ENCODE data around the gene EED.

Gene EED, protein sequence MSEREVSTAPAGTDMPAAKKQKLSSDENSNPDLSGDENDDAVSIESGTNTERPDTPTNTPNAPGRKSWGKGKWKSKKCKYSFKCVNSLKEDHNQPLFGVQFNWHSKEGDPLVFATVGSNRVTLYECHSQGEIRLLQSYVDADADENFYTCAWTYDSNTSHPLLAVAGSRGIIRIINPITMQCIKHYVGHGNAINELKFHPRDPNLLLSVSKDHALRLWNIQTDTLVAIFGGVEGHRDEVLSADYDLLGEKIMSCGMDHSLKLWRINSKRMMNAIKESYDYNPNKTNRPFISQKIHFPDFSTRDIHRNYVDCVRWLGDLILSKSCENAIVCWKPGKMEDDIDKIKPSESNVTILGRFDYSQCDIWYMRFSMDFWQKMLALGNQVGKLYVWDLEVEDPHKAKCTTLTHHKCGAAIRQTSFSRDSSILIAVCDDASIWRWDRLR

DNA sequence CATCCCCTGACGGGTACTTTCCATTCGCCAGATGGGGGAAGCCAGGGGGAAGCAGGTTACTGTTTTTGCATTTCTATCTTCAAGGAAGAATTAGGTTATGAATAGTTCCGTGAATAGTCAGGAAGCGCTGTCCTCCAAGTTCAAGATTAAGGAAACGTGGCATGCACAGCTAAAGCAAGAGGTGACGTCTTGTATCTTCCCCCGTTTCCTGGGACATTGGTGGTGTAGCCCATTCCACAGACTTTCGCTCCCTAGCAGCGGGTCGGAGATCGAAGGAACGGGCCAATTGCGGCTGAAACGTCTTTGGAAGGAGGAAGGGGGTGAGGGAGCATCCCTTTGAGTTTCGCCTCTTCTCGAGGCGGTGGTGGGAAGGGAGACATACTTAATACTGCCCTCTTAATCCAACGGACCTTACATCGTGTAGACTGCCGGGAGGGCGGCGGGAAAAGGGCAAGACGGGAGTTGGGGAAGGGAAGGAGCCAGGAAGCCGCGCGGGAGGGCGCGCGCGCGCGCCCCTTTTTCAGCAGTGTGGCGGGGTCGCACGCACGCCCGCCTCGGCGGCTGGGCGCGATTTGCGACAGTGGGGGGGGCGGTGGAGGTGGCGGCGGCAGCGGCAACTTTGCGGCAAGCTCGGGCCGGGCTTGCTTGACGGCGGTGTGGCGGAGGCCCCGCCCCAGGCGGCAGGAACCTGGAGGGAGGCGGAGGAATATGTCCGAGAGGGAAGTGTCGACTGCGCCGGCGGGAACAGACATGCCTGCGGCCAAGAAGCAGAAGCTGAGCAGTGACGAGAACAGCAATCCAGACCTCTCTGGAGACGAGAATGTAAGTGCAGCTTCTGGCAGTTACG lies at the start of gene EED:
Gene EED (plus strand): TSS at position 232 of the 847 bp plus-strand sequence. CDS start 477 bp downstream, at position 709.
- DNase-seq = peak; percentile 96

DNA sequence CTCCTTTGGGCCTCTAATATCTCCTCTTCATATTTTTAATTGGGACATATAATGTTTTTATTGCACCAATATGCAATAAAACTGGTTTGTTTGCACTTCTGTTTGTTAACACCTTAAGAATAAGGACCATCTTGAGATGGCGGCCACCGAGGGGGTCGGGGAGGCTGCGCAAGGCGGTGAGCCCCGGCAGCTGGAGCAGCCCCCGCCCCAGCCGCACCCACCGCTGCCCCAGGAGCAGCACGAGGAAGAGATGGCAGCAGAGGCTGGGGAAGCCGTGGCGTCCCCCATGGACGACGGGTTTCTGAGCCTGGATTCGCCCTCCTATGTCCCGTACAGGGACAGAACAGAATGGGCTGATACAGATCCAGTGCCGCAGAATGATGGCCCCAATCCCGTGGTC lies 49.6 kb upstream of the EED start:
- DNase-seq = no peak

DNA sequence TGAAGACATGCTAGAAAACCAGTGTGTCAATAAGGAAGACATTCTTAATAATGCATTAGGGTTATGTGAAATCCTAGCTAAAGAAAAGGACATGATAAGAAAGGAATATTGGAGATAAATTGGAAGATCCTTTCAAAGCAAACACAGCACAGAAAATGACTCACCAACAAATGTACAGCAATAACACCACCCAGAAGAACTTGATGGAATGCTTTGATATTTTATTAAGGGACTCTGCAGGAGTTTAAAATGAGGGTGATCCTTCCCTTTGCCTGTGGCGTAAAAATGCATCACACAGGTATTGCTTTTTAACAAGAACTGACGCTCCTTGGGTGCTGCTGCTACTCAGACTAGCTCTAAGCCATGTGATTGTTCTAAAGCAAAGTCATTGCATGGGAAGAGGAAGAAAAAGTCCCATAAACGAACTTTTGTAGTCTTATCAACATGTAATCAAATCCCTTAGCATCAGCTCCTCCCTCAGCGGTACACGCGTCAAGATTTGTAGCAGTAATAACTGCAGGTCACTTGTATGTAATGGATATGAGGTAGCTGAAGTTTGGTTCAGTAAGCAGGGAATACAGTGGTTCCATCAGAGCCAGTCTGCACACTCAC lies 48.4 kb upstream of the EED start:
- no peak for DNase-seq

DNA sequence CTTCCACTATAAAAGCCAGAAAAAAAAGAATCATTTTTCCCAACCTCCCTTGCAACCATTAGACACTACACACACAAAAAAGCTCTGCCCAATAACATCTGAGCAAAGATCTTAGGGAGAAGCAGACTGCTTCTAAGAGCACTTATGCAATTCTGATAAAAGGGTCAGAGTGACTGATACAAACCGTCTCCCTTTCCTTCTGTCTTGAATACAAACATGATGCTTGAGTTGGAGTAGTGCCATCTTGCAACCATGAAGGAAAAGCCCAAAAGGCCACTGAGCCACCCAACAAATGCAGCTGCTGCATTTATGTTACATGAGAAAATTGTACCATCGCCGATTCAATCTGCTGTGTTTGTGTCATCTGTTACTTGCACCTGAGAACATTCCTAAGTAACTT lies 47.6 kb upstream of the EED start:
- DNase-seq = no peak

DNA sequence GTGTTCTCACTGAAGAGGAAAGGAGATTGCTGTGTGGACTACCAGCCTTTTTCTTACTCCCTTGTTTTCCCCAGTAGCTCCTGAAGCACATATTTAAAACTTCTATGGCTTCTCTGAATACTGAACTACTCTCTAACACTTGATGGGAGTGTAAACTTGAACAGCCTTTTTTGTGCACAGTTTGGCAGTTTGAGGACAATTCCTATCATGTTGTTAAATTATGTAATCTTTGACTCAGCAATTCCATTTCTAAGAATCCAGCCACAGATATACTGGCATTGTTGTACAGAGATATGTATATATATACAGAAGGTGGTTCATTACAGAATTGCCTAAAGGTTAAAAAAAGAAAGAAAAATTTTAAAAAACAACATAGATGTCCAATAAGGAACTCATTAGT lies 47.1 kb upstream of the EED start:
- DNase-seq = no peak

GRCh38 chr11:86198139-86198538 lies 46.4 kb upstream of the EED start:
- no peak for DNase-seq

- no peak for DNase-seq
Measured at GRCh38 chr11:86199354-86199753, 45.2 kb upstream of the EED start.

- no peak for DNase-seq
Measured at GRCh38 chr11:86201371-86201884, 43.1 kb upstream of the EED start.

- DNase-seq = no peak
Measured at GRCh38 chr11:86202013-86202336, 42.6 kb upstream of the EED start.

- DNase-seq = no peak
Measured at GRCh38 chr11:86204356-86204755, 40.2 kb upstream of the EED start.

GRCh38 chr11:86205421-86206336 lies 38.9 kb upstream of the EED start:
- DNase-seq = no peak

- DNase-seq = no peak
Measured at GRCh38 chr11:86206337-86206695, 38.2 kb upstream of the EED start.

- DNase-seq = no peak
Measured at GRCh38 chr11:86207413-86207812, 37.1 kb upstream of the EED start.

DNA sequence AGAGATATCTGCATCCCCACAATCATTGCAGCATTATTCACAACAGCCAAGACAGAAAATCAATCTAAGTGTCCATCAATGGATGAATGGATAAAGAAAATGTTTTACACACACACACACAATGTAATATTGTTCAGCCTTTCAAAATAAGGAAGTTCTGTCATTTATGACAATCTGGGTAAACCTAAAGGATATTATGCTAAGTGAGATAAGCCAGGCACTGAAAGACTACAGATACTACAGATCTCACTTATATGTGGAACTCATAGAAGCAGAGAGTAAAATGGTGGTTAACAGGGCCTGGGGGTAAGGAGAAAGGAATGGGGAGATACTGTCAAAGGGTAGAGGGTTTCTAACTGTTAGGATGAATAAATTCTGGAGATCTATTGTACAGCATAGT lies 36.0 kb upstream of the EED start:
- DNase-seq = no peak

DNA sequence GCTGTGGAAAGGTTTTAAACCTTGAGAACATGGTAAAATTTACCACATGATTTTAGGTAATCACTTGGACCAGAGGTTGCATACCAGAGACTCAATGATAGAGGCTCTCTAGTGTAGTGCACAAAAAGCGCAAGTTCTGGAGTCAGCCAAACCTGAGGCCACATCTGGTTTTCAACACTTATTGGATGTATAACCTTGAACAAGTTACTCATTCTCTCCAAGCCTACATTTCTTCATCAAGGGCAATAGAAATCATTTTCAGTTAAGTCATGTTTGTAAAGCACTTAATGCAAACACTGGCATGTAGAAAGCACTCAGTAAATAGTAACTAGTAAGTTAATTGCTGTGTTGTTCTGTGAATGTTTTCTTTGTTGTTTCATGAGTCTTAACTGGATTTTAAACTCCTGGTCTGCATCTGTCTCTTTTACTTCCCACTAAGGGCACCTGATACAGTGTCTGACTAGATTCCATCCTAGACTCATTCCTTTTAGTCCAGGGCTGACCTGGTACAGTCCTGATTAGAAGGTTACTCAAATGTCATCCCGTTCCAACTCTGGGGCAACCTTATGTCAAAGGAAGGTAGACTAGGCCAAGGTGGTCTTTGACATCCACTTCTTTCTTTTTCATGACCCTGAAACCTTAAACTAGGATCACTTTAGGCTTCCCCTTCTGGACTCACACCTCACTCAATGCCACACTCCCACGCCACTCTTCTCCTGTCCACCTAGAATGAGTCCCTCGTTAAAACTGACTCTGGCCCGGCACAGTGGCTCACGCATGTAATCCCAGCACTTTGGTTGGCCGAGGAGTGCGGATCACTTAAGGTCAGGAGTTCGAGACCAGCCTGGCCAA lies 34.5 kb upstream of the EED start:
- DNase-seq = no peak

- DNase-seq = no peak
Measured at GRCh38 chr11:86210898-86211297, 33.7 kb upstream of the EED start.

DNA sequence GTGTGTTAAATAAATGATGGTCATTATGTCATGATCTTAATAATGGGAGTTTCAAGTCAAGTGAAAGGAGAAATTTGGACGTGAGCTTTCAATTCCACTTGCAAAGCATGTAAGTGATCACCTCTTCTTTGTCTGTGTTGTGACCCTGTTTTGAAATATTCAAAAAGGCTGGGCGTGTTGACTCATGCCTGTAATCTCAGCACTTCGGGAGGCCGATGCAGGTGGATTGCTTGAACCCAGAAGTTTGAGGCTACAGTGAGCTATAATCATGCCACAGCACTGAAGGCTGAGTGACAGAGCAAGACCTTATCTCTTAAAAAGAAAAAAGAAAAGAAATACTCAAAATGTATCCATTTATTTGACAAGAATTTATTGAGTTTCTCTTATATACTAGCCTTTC lies 32.9 kb upstream of the EED start:
- DNase-seq = no peak

GRCh38 chr11:86212019-86212611 lies 32.4 kb upstream of the EED start:
- DNase-seq = no peak

- DNase-seq = no peak
Measured at GRCh38 chr11:86214710-86215109, 29.8 kb upstream of the EED start.

DNA sequence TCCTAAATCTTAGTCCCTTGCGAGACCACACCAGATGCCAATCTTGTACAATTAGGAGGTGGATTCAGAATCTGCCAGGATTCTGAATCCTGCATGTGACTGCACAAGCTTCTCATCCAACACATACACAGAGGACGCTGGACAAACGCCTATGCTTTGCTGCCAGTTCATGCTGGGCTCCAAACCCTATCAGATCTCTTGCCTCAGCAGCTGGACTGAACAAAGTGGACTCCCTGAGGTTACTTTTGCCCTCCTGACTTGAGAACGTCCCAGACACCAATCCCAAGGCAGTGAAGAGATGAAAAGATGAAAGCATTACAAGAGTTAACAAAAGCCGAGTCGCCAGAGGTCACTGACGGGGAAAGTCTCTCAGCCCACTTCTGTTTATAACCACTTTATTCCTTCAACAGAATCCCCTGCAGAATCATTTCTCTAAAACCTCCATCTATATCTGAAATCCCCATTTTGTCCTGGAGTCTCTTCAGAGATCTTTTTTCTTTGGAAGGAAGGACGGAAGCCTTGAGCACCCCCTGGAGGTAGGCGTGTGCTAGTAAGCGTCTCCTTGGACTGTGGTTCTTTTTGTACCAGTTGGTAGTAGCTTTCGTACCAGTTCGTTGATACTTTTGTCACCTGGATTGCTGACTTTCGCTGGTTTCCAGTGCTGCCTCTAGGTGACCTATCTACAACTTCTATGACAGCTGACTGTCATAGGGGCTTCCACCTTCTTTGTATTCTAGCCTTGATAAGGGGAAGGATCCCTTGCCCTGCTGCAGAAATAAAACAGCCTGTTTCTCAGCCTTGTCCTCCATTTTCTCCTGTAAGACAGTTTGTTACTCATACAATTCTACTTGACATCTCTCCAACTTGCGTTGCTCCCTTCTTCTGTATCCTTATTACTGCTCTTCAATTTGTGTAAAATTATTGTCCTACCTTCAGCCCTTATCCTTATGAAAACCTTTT lies 26.1 kb upstream of the EED start:
- peak; percentile 66 for DNase-seq
